A549 (cell line): ENCODE data around the gene TLR6.

Experiments used
- EP300 ChIP-seq, 2 experiments: fragments of >200 bp; sonication (Bioruptor Twin); formaldehyde crosslinking; IDR thresholded peaks; 2 replicates in 1 of 2; 3 replicates in 1 of 2; pipeline ENCODE4 v1.6.1; 2016 to 2017
- ESRRA ChIP-seq: fragments of 150-350 bp; IDR thresholded peaks from 2 replicates; pipeline ENCODE4 v1.6.1; 2014; ENCODE audit warnings: mild to moderate bottlenecking, low read length, borderline replicate concordance
- RFX5 ChIP-seq: fragments of 450-650 bp; IDR thresholded peaks from 2 replicates; pipeline ENCODE4 v1.7.1; 2014; ENCODE audit warnings: antibody characterized with exemption, mild to moderate bottlenecking, moderate library complexity
- TF ChIP-seq, protein P1 (sequence below): fragments of >200 bp; sonication (Bioruptor Twin); formaldehyde crosslinking; IDR thresholded peaks from 3 replicates; pipeline ENCODE4 v1.5.1; 2016
- TF ChIP-seq, protein P2 (sequence below): fragments of 450-650 bp; IDR thresholded peaks from 2 replicates; pipeline ENCODE4 v1.6.1; 2014; ENCODE audit warnings: antibody characterized with exemption
- TF ChIP-seq, protein P3 (sequence below): IDR thresholded peaks from 2 replicates; pipeline ENCODE4 v1.6.1; 2012; ENCODE audit warnings: low read depth, borderline replicate concordance

DNA sequence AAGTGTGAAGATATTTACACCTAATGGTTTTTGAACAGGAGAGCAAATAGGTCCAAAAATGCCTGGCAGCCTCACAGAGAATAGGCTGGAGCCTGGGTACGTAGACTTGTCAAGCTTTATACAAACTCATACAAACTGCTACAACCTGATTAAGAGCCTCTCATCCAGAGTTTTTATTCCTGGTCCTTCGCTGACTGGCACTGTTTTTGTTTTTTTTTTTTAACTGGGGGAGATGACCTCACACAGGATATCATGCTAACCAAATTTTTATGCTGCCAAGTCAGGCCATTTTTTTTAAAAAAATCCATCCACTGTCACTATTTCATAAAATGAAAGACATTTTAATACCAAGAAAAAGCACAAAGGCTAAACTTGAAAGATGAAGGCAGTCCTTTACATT lies 12.9 kb upstream of the TLR6 start:
- TF ChIP-seq ESRRA = no peak
- TF ChIP-seq, protein P1, sequence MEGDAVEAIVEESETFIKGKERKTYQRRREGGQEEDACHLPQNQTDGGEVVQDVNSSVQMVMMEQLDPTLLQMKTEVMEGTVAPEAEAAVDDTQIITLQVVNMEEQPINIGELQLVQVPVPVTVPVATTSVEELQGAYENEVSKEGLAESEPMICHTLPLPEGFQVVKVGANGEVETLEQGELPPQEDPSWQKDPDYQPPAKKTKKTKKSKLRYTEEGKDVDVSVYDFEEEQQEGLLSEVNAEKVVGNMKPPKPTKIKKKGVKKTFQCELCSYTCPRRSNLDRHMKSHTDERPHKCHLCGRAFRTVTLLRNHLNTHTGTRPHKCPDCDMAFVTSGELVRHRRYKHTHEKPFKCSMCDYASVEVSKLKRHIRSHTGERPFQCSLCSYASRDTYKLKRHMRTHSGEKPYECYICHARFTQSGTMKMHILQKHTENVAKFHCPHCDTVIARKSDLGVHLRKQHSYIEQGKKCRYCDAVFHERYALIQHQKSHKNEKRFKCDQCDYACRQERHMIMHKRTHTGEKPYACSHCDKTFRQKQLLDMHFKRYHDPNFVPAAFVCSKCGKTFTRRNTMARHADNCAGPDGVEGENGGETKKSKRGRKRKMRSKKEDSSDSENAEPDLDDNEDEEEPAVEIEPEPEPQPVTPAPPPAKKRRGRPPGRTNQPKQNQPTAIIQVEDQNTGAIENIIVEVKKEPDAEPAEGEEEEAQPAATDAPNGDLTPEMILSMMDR = no peak
- no peak for TF ChIP-seq RFX5
- TF ChIP-seq EP300 (IDR thresholded peaks at IDR 0.05) = no peak
- TF ChIP-seq, protein P2, sequence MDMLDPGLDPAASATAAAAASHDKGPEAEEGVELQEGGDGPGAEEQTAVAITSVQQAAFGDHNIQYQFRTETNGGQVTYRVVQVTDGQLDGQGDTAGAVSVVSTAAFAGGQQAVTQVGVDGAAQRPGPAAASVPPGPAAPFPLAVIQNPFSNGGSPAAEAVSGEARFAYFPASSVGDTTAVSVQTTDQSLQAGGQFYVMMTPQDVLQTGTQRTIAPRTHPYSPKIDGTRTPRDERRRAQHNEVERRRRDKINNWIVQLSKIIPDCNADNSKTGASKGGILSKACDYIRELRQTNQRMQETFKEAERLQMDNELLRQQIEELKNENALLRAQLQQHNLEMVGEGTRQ = no peak
- TF ChIP-seq, protein P3, sequence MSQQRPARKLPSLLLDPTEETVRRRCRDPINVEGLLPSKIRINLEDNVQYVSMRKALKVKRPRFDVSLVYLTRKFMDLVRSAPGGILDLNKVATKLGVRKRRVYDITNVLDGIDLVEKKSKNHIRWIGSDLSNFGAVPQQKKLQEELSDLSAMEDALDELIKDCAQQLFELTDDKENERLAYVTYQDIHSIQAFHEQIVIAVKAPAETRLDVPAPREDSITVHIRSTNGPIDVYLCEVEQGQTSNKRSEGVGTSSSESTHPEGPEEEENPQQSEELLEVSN = no peak
